Stomach (tissue), 4 donors: Measurements from ENCODE around the gene STRN.

Experiments used
- POLR2A ChIP-seq, 4 donors: fragments of 450-650 bp; IDR thresholded peaks; one replicate each; pipeline ENCODE4 v1.6.1; 2016; ENCODE audit warnings: antibody characterized with exemption in 4 of 4, control low read depth in 2 of 4, mild to moderate bottlenecking in 1 of 4, moderate library complexity in 1 of 4
- POLR2AphosphoS5 ChIP-seq, 3 donors: sonication (generic); formaldehyde crosslinking; IDR thresholded peaks; one replicate each; pipeline ENCODE4 v1.6.1; 2016; ENCODE audit warnings: antibody characterized with exemption in 3 of 3
- TF ChIP-seq, protein P1 (sequence below), 7 experiments: fragments of 450-650 bp in 4 of 7; fragments of 200-600 bp in 3 of 7; sonication (generic) in 3 of 7; IDR thresholded peaks; one replicate each; pipeline ENCODE4 v1.5.1; 2016 to 2019; ENCODE audit warnings: antibody characterized with exemption in 7 of 7, control low read depth in 2 of 7, mild to moderate bottlenecking in 1 of 7

DNA sequence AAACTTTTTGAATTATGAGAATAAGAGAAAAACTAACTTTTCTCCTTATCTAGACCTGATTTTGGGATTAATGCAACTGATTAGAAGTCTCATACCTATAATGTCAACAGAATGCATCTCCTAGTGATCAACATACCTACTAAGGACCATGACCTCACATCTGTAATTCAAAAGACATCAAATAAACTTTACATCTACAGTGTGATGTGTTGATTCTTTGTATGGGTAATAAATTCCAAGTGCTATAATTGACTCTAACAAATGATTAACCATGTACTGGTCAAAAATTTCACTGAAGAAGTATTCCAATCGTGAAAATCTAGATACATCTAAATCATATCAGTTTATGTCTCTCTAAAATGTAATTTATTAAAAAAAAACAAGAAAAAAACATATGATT is 84.5 kb downstream of the STRN start:
- TF ChIP-seq, protein P1, sequence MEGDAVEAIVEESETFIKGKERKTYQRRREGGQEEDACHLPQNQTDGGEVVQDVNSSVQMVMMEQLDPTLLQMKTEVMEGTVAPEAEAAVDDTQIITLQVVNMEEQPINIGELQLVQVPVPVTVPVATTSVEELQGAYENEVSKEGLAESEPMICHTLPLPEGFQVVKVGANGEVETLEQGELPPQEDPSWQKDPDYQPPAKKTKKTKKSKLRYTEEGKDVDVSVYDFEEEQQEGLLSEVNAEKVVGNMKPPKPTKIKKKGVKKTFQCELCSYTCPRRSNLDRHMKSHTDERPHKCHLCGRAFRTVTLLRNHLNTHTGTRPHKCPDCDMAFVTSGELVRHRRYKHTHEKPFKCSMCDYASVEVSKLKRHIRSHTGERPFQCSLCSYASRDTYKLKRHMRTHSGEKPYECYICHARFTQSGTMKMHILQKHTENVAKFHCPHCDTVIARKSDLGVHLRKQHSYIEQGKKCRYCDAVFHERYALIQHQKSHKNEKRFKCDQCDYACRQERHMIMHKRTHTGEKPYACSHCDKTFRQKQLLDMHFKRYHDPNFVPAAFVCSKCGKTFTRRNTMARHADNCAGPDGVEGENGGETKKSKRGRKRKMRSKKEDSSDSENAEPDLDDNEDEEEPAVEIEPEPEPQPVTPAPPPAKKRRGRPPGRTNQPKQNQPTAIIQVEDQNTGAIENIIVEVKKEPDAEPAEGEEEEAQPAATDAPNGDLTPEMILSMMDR (IDR thresholded peaks at IDR 0.05), result no peak
- TF ChIP-seq POLR2A (IDR thresholded peaks at IDR 0.05) (no peak), POLR2AphosphoS5 (IDR thresholded peaks at IDR 0.05) (no peak)
